Measurements from ENCODE around the gene TPT1. TPM values are rescaled to one million over a fixed set of nuclear protein-coding genes. Genes with fewer than 3 reads are reported as not detected.

Gene TPT1
- total RNA-seq, 4 donors from 2014 or later: 1,985 to 5,244 (median 2,921) TPM

- peaks cover 0 to 57% (median 20%) of the 10 kb centered on the region in 4 donors for H3K36me3 ChIP-seq
These were observed 22.0 kb upstream of the TPT1 start for GRCh38 chr13:45362939-45363338.

GRCh38 chr13:45361596-45362206, 20.7 kb upstream of the TPT1 start:
- peaks cover 0 to 67% (median 30%) of the 10 kb centered on the region in 4 donors for H3K36me3 ChIP-seq
- H3K9me3 ChIP-seq: no peaks in the 10 kb centered on the region
- H3K4me1 ChIP-seq: no peaks in the 10 kb centered on the region
- WGBS: 91% methylated on average over 14 of the region's 14 CpGs
- H3K27ac ChIP-seq (replicated peaks in 1 of 4): no peak overlapping the region
- no peaks in the 10 kb centered on the region for H3K27me3 ChIP-seq
- DNase-seq (ENCODE audit: extremely low spot score): no peak
- H3K4me3 ChIP-seq: no peak overlapping the region
- TF ChIP-seq POLR2A (IDR thresholded peaks at IDR 0.05; ENCODE audit: low read depth): no peak
- no peak for TF ChIP-seq POLR2AphosphoS5 (IDR thresholded peaks at IDR 0.05)
- no peak for TF ChIP-seq EP300 (IDR thresholded peaks at IDR 0.05)
- TF ChIP-seq, protein P1, sequence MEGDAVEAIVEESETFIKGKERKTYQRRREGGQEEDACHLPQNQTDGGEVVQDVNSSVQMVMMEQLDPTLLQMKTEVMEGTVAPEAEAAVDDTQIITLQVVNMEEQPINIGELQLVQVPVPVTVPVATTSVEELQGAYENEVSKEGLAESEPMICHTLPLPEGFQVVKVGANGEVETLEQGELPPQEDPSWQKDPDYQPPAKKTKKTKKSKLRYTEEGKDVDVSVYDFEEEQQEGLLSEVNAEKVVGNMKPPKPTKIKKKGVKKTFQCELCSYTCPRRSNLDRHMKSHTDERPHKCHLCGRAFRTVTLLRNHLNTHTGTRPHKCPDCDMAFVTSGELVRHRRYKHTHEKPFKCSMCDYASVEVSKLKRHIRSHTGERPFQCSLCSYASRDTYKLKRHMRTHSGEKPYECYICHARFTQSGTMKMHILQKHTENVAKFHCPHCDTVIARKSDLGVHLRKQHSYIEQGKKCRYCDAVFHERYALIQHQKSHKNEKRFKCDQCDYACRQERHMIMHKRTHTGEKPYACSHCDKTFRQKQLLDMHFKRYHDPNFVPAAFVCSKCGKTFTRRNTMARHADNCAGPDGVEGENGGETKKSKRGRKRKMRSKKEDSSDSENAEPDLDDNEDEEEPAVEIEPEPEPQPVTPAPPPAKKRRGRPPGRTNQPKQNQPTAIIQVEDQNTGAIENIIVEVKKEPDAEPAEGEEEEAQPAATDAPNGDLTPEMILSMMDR (IDR thresholded peaks at IDR 0.05): no peak
- intact Hi-C loops (cut with DNase I): no loop called here

More at GRCh38 chr13:45362939-45363338, 22.0 kb upstream of the TPT1 start:
- no peaks in the 10 kb centered on the region for H3K4me1 ChIP-seq
- 83% methylated on average over 2 of the region's 2 CpGs for WGBS
- no peak overlapping the region for H3K4me3 ChIP-seq
- no peaks in the 10 kb centered on the region for H3K9me3 ChIP-seq
- intact Hi-C loops (cut with DNase I): no loop called here
- H3K27ac ChIP-seq (replicated peaks in 1 of 4): no peak overlapping the region
- TF ChIP-seq POLR2AphosphoS5 (IDR thresholded peaks at IDR 0.05) (no peak), POLR2A (IDR thresholded peaks at IDR 0.05; ENCODE audit: low read depth) (no peak), EP300 (IDR thresholded peaks at IDR 0.05) (no peak)
- TF ChIP-seq, protein P1 (IDR thresholded peaks at IDR 0.05): no peak
- DNase-seq (ENCODE audit: extremely low spot score): no peak
- no peaks in the 10 kb centered on the region for H3K27me3 ChIP-seq

- WGBS: 81% methylated on average over 7 of the region's 7 CpGs
- no peaks in the 10 kb centered on the region for H3K4me1 ChIP-seq
- peaks cover 14 to 88% (median 66%) of the 10 kb centered on the region in 4 donors for H3K36me3 ChIP-seq
- H3K27ac ChIP-seq (replicated peaks in 1 of 4): no peak overlapping the region
- TF ChIP-seq, protein P1 (IDR thresholded peaks at IDR 0.05): no peak
- DNase-seq (ENCODE audit: extremely low spot score): no peak
- intact Hi-C loops (cut with DNase I): no loop called here
- no peak overlapping the region for H3K4me3 ChIP-seq
- H3K27me3 ChIP-seq: no peaks in the 10 kb centered on the region
- H3K9me3 ChIP-seq: no peaks in the 10 kb centered on the region
These were observed 16.1 kb upstream of the TPT1 start for GRCh38 chr13:45356966-45357672.

DNA sequence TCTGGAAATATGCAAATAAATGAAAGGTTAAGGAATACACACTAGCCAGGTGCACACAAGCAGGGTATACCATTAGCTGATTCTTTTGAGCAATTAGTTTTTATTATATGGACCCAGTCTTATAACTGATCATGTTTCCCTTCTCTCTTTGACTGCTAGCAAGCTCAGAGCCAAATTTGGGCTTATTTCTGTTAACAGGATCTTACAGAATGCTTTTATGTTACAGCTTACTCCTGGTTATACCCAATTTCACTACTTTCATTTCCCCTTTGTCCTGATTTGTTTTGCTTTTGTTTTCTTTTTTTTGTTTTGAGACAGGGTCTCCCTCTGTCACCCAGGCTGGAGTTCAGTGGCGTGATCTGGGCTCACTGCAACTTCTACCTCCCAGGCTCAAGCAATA, 12.9 kb upstream of the TPT1 start:
- H3K36me3 ChIP-seq: peaks cover 18 to 96% (median 69%) of the 10 kb centered on the region in 4 donors
- no peaks in the 10 kb centered on the region for H3K27me3 ChIP-seq
- no peak overlapping the region for H3K4me3 ChIP-seq
- no peaks in the 10 kb centered on the region for H3K9me3 ChIP-seq
- no peak for DNase-seq (ENCODE audit: extremely low spot score)
- no peak for TF ChIP-seq POLR2A (IDR thresholded peaks at IDR 0.05; ENCODE audit: low read depth)
- WGBS: 95% methylated on average over 1 of the region's 1 CpG
- no peak overlapping the region for H3K27ac ChIP-seq (replicated peaks in 1 of 4)
- H3K4me1 ChIP-seq: peaks cover 0 to 11% (median 5%) of the 10 kb centered on the region in 4 donors
- intact Hi-C loops (cut with DNase I): no loop called here

DNA sequence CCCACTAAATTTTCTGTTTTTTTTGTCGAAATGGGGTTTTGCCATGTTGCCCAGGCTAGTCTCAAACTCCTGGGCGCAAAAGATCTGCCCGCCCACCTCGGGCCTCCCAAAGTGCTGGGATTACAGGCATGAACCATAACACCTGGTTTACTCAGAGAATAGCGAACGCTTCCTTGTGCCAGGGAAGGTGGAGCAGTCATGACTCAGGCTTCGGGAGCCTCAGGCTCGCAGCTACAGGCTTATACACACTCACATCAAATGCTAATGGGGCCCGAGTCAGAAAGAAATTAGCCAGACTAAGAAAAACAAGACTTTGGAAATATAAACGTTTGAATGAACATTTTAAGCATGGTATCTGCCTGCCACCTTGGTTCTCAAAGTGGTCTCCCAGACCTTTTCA, 11.0 kb upstream of the TPT1 start:
- intact Hi-C loops (cut with DNase I): no loop called here
- peaks cover 0 to 26% (median 19%) of the 10 kb centered on the region in 4 donors for H3K4me1 ChIP-seq
- DNase-seq (ENCODE audit: extremely low spot score): no peak
- no peaks in the 10 kb centered on the region for H3K9me3 ChIP-seq
- TF ChIP-seq, protein P1 (IDR thresholded peaks at IDR 0.05): no peak
- no peaks in the 10 kb centered on the region for H3K27me3 ChIP-seq
- peaks cover 18 to 91% (median 65%) of the 10 kb centered on the region in 4 donors for H3K36me3 ChIP-seq
- no peak overlapping the region for H3K4me3 ChIP-seq
- H3K27ac ChIP-seq (replicated peaks in 1 of 4): no peak overlapping the region
- WGBS: 85% methylated on average over 10 of the region's 10 CpGs

All from esophagus muscularis mucosa (tissue), 4 donors.